SK-N-SH (cell line): ENCODE results near the gene GANC. TPM values are rescaled to one million over a fixed set of nuclear protein-coding genes. Genes with fewer than 3 reads are reported as not detected.

ENCODE experiments used
- CTCF ChIA-PET: fragments of 300-600, 350-600 bp; formaldehyde crosslinking; extraction: SDS; loops from one replicate; lab custom pipeline; 2021; lab: Yijun Ruan, JAX
- POLR2A ChIA-PET: fragments of 350-600 bp; sonication (Branson Sonifier 250); formaldehyde crosslinking; extraction: SDS; loops from one replicate; lab custom pipeline; 2020; ENCODE audit warnings: antibody characterized with exemption, inconsistent platforms; lab: Yijun Ruan, JAX
- DNase-seq: peaks from one replicate; pipeline ENCODE4 v3.0.0; 2012
- H2AFZ ChIP-seq: fragments of 200-600 bp; sonication (generic); 2 replicates; pipeline ENCODE4 v1.8.1; 2016; ENCODE audit warnings: antibody characterized with exemption, mild to moderate bottlenecking, low read depth
- H3F3A ChIP-seq: fragments of 200-600 bp; sonication (generic); replicated peaks from 2 replicates; pipeline ENCODE3; 2016; ENCODE audit warnings: antibody characterized with exemption, mild to moderate bottlenecking; ENCODE audit not compliant: insufficient read depth
- H3K27ac ChIP-seq, 2 experiments: fragments of 200-500 bp in 1 of 2; fragments of 200-600 bp in 1 of 2; sonication (Bioruptor generic) in 1 of 2; sonication (generic), shearing (Covaris generic) in 1 of 2; 2 replicates each; pipeline versions ENCODE4 v1.5.1 to v1.6.1; 2014 to 2016; ENCODE audit warnings: low read depth in 2 of 2, inconsistent platforms in 1 of 2, low read length in 1 of 2, mild to moderate bottlenecking in 1 of 2, mixed read lengths in 1 of 2
- H3K27me3 ChIP-seq: fragments of 200-600 bp; sonication (generic), shearing (Covaris generic); 2 replicates; pipeline ENCODE4 v1.6.1; 2016; ENCODE audit warnings: mixed run types; ENCODE audit not compliant: insufficient read depth
- H3K36me3 ChIP-seq, 2 experiments: fragments of 200-500 bp in 1 of 2; fragments of 200-600 bp in 1 of 2; sonication (Bioruptor generic) in 1 of 2; sonication (generic) in 1 of 2; replicated peaks in 1 of 2; 2 replicates each; pipeline versions ENCODE3 to v1.5.1; 2014 to 2016; ENCODE audit warnings: low read length in 1 of 2, mild to moderate bottlenecking in 1 of 2; ENCODE audit not compliant: insufficient read depth in 2 of 2, control insufficient read depth in 1 of 2
- H3K4me1 ChIP-seq, 2 experiments: fragments of 200-500 bp in 1 of 2; fragments of 200-600 bp in 1 of 2; sonication (Bioruptor generic) in 1 of 2; sonication (generic), shearing (Covaris generic) in 1 of 2; 2 replicates each; pipeline versions ENCODE4 v1.5.1 to v1.6.1; 2014 to 2016; ENCODE audit warnings: low read depth in 1 of 2, low read length in 1 of 2, mixed run types in 1 of 2; ENCODE audit not compliant: insufficient read depth in 2 of 2, control insufficient read depth in 1 of 2
- H3K4me2 ChIP-seq: fragments of 200-600 bp; sonication (generic), shearing (Covaris generic); 2 replicates; pipeline ENCODE4 v1.6.1; 2017; ENCODE audit warnings: mixed run types
- H3K4me3 ChIP-seq, 2 experiments: fragments of 200-500 bp in 1 of 2; fragments of 200-600 bp in 1 of 2; sonication (Bioruptor generic) in 1 of 2; sonication (generic), shearing (Covaris generic) in 1 of 2; 2 replicates each; pipeline versions ENCODE4 v1.5.1 to v1.8.1; 2014 to 2016; ENCODE audit warnings: low read depth in 2 of 2, inconsistent platforms in 1 of 2, low read length in 1 of 2, mild to moderate bottlenecking in 1 of 2, mixed read lengths in 1 of 2, moderate library complexity in 1 of 2
- H3K79me2 ChIP-seq: fragments of 200-600 bp; sonication (generic); 2 replicates; pipeline ENCODE4 v1.8.1; 2017; ENCODE audit warnings: mild to moderate bottlenecking; ENCODE audit not compliant: insufficient read depth
- H3K9ac ChIP-seq: fragments of 200-600 bp; sonication (generic); 2 replicates; pipeline ENCODE4 v1.6.1; 2017; ENCODE audit warnings: mixed run types
- H3K9me2 ChIP-seq: fragments of 200-600 bp; sonication (generic); 2 replicates; pipeline ENCODE4 v1.6.1; 2017; ENCODE audit warnings: mixed run types
- H3K9me3 ChIP-seq: fragments of 200-600 bp; sonication (generic); 2 replicates; pipeline ENCODE4 v1.6.1; 2017; ENCODE audit warnings: mixed run types, mild to moderate bottlenecking, moderate library complexity
- H4K20me1 ChIP-seq: fragments of 200-600 bp; sonication (generic); 2 replicates; pipeline ENCODE4 v1.6.1; 2017; ENCODE audit warnings: mild to moderate bottlenecking, mixed run types; ENCODE audit not compliant: insufficient read depth
- CHD2 ChIP-seq: fragments of 150-350 bp; IDR thresholded peaks from 2 replicates; pipeline ENCODE4 v1.6.1; 2018; ENCODE audit warnings: low read length; ENCODE audit not compliant: partially characterized antibody
- EP300 ChIP-seq, 2 experiments: IDR thresholded peaks; 2 replicates each; pipeline versions ENCODE4 v1.4.0 to v1.6.1; 2012; ENCODE audit warnings: borderline replicate concordance in 1 of 2, low read depth in 1 of 2, low read length in 1 of 2
- FOXJ3 ChIP-seq: sonication (generic); formaldehyde crosslinking; IDR thresholded peaks from 2 replicates; pipeline ENCODE4 v1.5.1; 2020; ENCODE audit warnings: mild to moderate bottlenecking, missing genetic modification reagents
- FOXM1 ChIP-seq: IDR thresholded peaks from 2 replicates; pipeline ENCODE4 v1.4.0; 2012; ENCODE audit warnings: low read depth, mild to moderate bottlenecking
- GABPA ChIP-seq: IDR thresholded peaks from 2 replicates; pipeline ENCODE4 v1.4.0; 2012; ENCODE audit warnings: low read depth, mild to moderate bottlenecking
- JUND ChIP-seq: IDR thresholded peaks from 2 replicates; pipeline ENCODE4 v1.4.0; 2012
- MEF2A ChIP-seq: IDR thresholded peaks from 2 replicates; pipeline ENCODE4 v1.4.0; 2012; ENCODE audit warnings: low read depth, borderline replicate concordance
- MXI1 ChIP-seq: IDR thresholded peaks from 2 replicates; pipeline ENCODE4 v1.6.1; 2012; ENCODE audit warnings: mild to moderate bottlenecking, low read depth, low read length, improper control_type of control experiment
- NRF1 ChIP-seq: IDR thresholded peaks from 2 replicates; pipeline ENCODE4 v1.6.1; 2012; ENCODE audit warnings: low read depth, mild to moderate bottlenecking, low read length
- POLR2AphosphoS5 ChIP-seq: IDR thresholded peaks from 2 replicates; pipeline ENCODE4 v1.6.1; 2012; ENCODE audit warnings: low read depth, low read length
- RCOR1 ChIP-seq: fragments of 150-350 bp; IDR thresholded peaks from 2 replicates; pipeline ENCODE4 v1.6.1; 2017; ENCODE audit warnings: antibody characterized with exemption, low read length
- SIN3A ChIP-seq: IDR thresholded peaks from 2 replicates; pipeline ENCODE4 v1.6.1; 2012; ENCODE audit warnings: low read depth, mild to moderate bottlenecking, low read length, moderate library complexity, borderline replicate concordance
- TAF1 ChIP-seq: IDR thresholded peaks from 2 replicates; pipeline ENCODE4 v1.6.1; 2012; ENCODE audit warnings: low read depth, mild to moderate bottlenecking, low read length, moderate library complexity, borderline replicate concordance
- TEAD4 ChIP-seq: IDR thresholded peaks from 2 replicates; pipeline ENCODE4 v1.4.0; 2012; ENCODE audit warnings: mild to moderate bottlenecking, borderline replicate concordance; ENCODE audit not compliant: insufficient read depth
- WGBS: methylation state at CpG from one replicate; pipeline ENCODE4 v1.1.6; 2017; ENCODE audit warnings: low lambda C conversion rate; 5-methylcytosine and 5-hydroxymethylcytosine counted together
- polyA plus RNA-seq, 3 experiments: library from polyadenylated mRNA; depleted of rRNA; stranded (reverse); fragments of >200 nt; gene quantifications; 2 replicates each; pipeline ENCODE4 v1.2.3, GENCODE V29; 2012
- TF ChIP-seq, protein P1 (sequence below): fragments of 150-350 bp; IDR thresholded peaks from 2 replicates; pipeline ENCODE4 v1.6.1; 2017; ENCODE audit warnings: antibody characterized with exemption, low read length, low read depth, borderline replicate concordance
- TF ChIP-seq, protein P2 (sequence below): fragments of 150-350 bp; IDR thresholded peaks from 2 replicates; pipeline ENCODE4 v1.6.1; 2016; ENCODE audit warnings: mild to moderate bottlenecking, low read depth, low read length
- TF ChIP-seq, protein P3 (sequence below): IDR thresholded peaks from 2 replicates; pipeline ENCODE4; 2012

GANC gene
- polyA plus RNA-seq, 1 of the 3 experiments (the other 2 are of a cell fraction): 6.8 TPM

DNA sequence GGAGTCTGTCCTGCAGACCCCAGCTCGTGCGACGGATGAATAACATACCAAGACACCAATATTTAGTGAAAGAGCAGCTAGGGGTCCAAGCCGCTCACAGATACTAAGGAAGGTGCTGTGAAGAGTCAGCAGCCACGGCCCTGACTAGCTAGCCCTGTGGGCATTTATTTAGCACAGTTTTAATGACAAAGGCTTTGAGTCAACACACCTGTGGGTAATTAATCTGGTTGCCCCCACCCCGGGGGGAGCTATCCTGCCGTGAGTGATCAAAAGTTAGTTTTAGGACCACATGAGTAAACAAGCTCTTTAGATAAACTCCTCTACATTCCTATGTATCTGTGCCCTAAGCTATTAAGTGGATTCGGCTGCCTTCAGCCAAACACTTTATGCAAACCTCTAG lies 105.0 kb downstream of the GANC start:
- Histone ChIP-seq H3K4me3 (no peak overlapping the region), H3K4me1 (no peaks in the 10 kb centered on the region), H3F3A (no peaks in the 10 kb centered on the region), H3K9me3 (no peaks in the 10 kb centered on the region), H2AFZ (no peak overlapping the region), H3K9me2 (no peaks in the 10 kb centered on the region), H3K9ac (no peak overlapping the region), H3K27ac (no peak overlapping the region), H3K79me2 (no peaks in the 10 kb centered on the region), H3K27me3 (no peaks in the 10 kb centered on the region), H3K36me3 (no peaks in the 10 kb centered on the region), H3K4me2 (no peak overlapping the region), H4K20me1 (no peaks in the 10 kb centered on the region)
- CTCF ChIA-PET: interaction anchor here (1.8 kb wide), 1 partner anchor 10 kb away, joined by 4 read pairs; no protein-coding TSS in a partner anchor
- TF ChIP-seq POLR2AphosphoS5 (no peak), FOXJ3 (CRISPR knock-in tag) (no peak), GABPA (no peak), MXI1 (no peak), NRF1 (no peak)
- WGBS: 53% methylated on average over 8 of the region's 8 CpGs
- POLR2A ChIA-PET: no interaction called here
- no peak for DNase-seq

DNA sequence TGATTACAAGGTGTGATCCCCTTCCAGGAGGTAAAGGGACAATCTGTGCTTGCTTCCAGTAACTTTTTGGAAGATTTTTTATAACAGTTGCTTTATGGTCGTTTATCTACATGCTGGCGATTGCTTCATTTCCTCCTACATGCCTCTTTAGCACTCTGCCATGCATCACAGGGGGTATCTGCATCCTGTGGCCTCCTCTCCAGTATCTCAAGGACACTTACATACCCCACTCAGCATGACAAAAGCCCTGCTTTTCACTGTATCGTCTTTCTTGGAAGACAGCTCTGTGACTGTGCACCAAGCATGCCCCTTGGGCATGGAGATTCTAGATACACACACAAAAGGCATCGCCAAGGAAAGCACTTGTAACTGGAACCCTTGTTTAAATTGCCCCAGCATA lies 111.6 kb downstream of the GANC start:
- Histone ChIP-seq H3F3A (no peaks in the 10 kb centered on the region), H3K4me2 (no peak overlapping the region), H3K27ac (no peak overlapping the region), H3K36me3 (no peaks in the 10 kb centered on the region), H3K4me3 (no peak overlapping the region), H3K27me3 (no peaks in the 10 kb centered on the region), H3K9me2 (no peaks in the 10 kb centered on the region), H3K9me3 (no peaks in the 10 kb centered on the region), H4K20me1 (no peaks in the 10 kb centered on the region), H3K4me1 (no peaks in the 10 kb centered on the region), H3K79me2 (no peaks in the 10 kb centered on the region), H2AFZ (no peak overlapping the region), H3K9ac (no peak overlapping the region)
- DNase-seq: no peak
- WGBS: 69% methylated on average over 4 of the region's 4 CpGs
- no peak for TF ChIP-seq FOXM1
- no peak for TF ChIP-seq MEF2A
- TF ChIP-seq, protein P1, sequence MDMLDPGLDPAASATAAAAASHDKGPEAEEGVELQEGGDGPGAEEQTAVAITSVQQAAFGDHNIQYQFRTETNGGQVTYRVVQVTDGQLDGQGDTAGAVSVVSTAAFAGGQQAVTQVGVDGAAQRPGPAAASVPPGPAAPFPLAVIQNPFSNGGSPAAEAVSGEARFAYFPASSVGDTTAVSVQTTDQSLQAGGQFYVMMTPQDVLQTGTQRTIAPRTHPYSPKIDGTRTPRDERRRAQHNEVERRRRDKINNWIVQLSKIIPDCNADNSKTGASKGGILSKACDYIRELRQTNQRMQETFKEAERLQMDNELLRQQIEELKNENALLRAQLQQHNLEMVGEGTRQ: no peak
- TF ChIP-seq, protein P2, sequence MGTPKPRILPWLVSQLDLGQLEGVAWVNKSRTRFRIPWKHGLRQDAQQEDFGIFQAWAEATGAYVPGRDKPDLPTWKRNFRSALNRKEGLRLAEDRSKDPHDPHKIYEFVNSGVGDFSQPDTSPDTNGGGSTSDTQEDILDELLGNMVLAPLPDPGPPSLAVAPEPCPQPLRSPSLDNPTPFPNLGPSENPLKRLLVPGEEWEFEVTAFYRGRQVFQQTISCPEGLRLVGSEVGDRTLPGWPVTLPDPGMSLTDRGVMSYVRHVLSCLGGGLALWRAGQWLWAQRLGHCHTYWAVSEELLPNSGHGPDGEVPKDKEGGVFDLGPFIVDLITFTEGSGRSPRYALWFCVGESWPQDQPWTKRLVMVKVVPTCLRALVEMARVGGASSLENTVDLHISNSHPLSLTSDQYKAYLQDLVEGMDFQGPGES: no peak
- no peak for TF ChIP-seq RCOR1
- TF ChIP-seq CHD2: no peak
- TF ChIP-seq TAF1: no peak
- TF ChIP-seq EP300 (IDR thresholded peaks at IDR 0.05; ENCODE audit: borderline replicate concordance in 1 of 2, low read depth in 1 of 2, low read length in 1 of 2): no peak
- TF ChIP-seq SIN3A: no peak
- TF ChIP-seq, protein P3, sequence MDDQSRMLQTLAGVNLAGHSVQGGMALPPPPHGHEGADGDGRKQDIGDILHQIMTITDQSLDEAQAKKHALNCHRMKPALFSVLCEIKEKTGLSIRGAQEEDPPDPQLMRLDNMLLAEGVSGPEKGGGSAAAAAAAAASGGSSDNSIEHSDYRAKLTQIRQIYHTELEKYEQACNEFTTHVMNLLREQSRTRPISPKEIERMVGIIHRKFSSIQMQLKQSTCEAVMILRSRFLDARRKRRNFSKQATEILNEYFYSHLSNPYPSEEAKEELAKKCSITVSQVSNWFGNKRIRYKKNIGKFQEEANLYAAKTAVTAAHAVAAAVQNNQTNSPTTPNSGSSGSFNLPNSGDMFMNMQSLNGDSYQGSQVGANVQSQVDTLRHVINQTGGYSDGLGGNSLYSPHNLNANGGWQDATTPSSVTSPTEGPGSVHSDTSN: no peak
- TF ChIP-seq TEAD4: no peak
- TF ChIP-seq POLR2AphosphoS5: no peak
- TF ChIP-seq JUND: no peak
- CTCF ChIA-PET: interaction anchor here (0.6 to 1.9 kb wide), 13 partner anchors 8 to 610 kb away, joined by 3 to 9 read pairs (median 5); partner anchors contain the start of gene MAPKBP1
- POLR2A ChIA-PET: no interaction called here
